Ascending aorta (tissue), 2 donors: Measurements from ENCODE around the gene CDH20. TPM values are rescaled to one million over a fixed set of nuclear protein-coding genes. Genes with fewer than 3 reads are reported as not detected.

Experiments used
- DNase-seq, 2 donors: peaks; one replicate each; pipeline ENCODE4 v3.0.0-alpha.2; 2019; ENCODE audit warnings: low spot score in 2 of 2
- H3K27ac ChIP-seq, 2 donors: fragments of 200-600 bp; sonication (generic); one replicate each; pipeline ENCODE4 v1.5.1; 2016 to 2017; ENCODE audit warnings: mild to moderate bottlenecking in 1 of 2
- H3K27me3 ChIP-seq: fragments of 200-600 bp; sonication (generic); one replicate; pipeline ENCODE4 v1.5.1; 2017
- H3K36me3 ChIP-seq, 2 donors: fragments of 200-600 bp; sonication (generic); one replicate each; pipeline ENCODE4 v1.5.1; 2016
- H3K4me1 ChIP-seq, 2 donors: fragments of 200-600 bp; sonication (generic); one replicate each; pipeline ENCODE4 v1.5.1; 2016 to 2017; ENCODE audit warnings: mild to moderate bottlenecking in 1 of 2
- H3K4me3 ChIP-seq, 2 donors: fragments of 200-600 bp; sonication (generic); one replicate each; pipeline ENCODE4 v1.5.1; 2016 to 2017; ENCODE audit warnings: mild to moderate bottlenecking in 1 of 2
- H3K9me3 ChIP-seq, 2 donors: fragments of 200-600 bp; sonication (generic); one replicate each; pipeline ENCODE4 v1.5.1; 2016
- CTCF ChIP-seq, 3 experiments: fragments of 200-600 bp in 2 of 3; fragments of 450-650 bp in 1 of 3; sonication (generic) in 2 of 3; IDR thresholded peaks; one replicate each; pipeline ENCODE4 v1.5.1; 2016 to 2019; ENCODE audit warnings: antibody characterized with exemption in 3 of 3, mild to moderate bottlenecking in 1 of 3, moderate library complexity in 1 of 3
- intact Hi-C: fragments of 100-400 bp; cut with DNase I; formaldehyde crosslinking; loops from one replicate; pipeline ENCODE4 v1.15.1; 2023
- total RNA-seq: library from RNA; depleted of rRNA; stranded (reverse); fragments of >200 nt; gene quantifications from one replicate; pipeline ENCODE4 v1.1.0, GENCODE V29; 2016

The CDH20 gene
- total RNA-seq, 1 donor from 2014 or later: not detected

- intact Hi-C loops: no loop called here
- no peaks in the 10 kb centered on the region for H3K4me1 ChIP-seq
- H3K36me3 ChIP-seq: no peaks in the 10 kb centered on the region
- no peak for TF ChIP-seq CTCF (IDR thresholded peaks at IDR 0.05)
- H3K4me3 ChIP-seq: no peak overlapping the region
- no peaks in the 10 kb centered on the region for H3K27me3 ChIP-seq
- no peaks in the 10 kb centered on the region for H3K9me3 ChIP-seq
- no peak overlapping the region for H3K27ac ChIP-seq
- DNase-seq: no peak
Observed at GRCh38 chr18:61530681-61531080, 197.5 kb downstream of the CDH20 start.

GRCh38 chr18:61531182-61531581 is 198.0 kb downstream of the CDH20 start:
- intact Hi-C loops: no loop called here

GRCh38 chr18:61531891-61532290 is 198.7 kb downstream of the CDH20 start:
- no peak overlapping the region for H3K4me3 ChIP-seq
- H3K4me1 ChIP-seq: no peaks in the 10 kb centered on the region
- TF ChIP-seq CTCF (IDR thresholded peaks at IDR 0.05): no peak
- no peak overlapping the region for H3K27ac ChIP-seq
- no peaks in the 10 kb centered on the region for H3K27me3 ChIP-seq
- intact Hi-C loops: no loop called here
- no peak for DNase-seq
- no peaks in the 10 kb centered on the region for H3K36me3 ChIP-seq
- no peaks in the 10 kb centered on the region for H3K9me3 ChIP-seq

More at GRCh38 chr18:61531182-61531581, 198.0 kb downstream of the CDH20 start:
- Histone ChIP-seq H3K9me3 (no peaks in the 10 kb centered on the region), H3K4me1 (no peaks in the 10 kb centered on the region), H3K36me3 (no peaks in the 10 kb centered on the region), H3K4me3 (no peak overlapping the region), H3K27ac (no peak overlapping the region), H3K27me3 (no peaks in the 10 kb centered on the region)
- DNase-seq: no peak
- TF ChIP-seq CTCF (IDR thresholded peaks at IDR 0.05): no peak

GRCh38 chr18:61535401-61535800 is 202.2 kb downstream of the CDH20 start:
- no peaks in the 10 kb centered on the region for H3K9me3 ChIP-seq
- H3K27ac ChIP-seq: no peak overlapping the region
- no peak for DNase-seq
- intact Hi-C loops: no loop called here
- TF ChIP-seq CTCF (IDR thresholded peaks at IDR 0.05): no peak
- H3K4me1 ChIP-seq: no peaks in the 10 kb centered on the region
- H3K27me3 ChIP-seq: no peaks in the 10 kb centered on the region
- H3K36me3 ChIP-seq: no peaks in the 10 kb centered on the region
- H3K4me3 ChIP-seq: no peak overlapping the region

GRCh38 chr18:61541673-61542072 is 208.4 kb downstream of the CDH20 start:
- H3K27ac ChIP-seq: no peak overlapping the region
- intact Hi-C loops: no loop called here
- no peak for DNase-seq
- H3K36me3 ChIP-seq: no peaks in the 10 kb centered on the region
- no peaks in the 10 kb centered on the region for H3K4me1 ChIP-seq
- no peaks in the 10 kb centered on the region for H3K27me3 ChIP-seq
- no peak overlapping the region for H3K4me3 ChIP-seq
- no peak for TF ChIP-seq CTCF (IDR thresholded peaks at IDR 0.05)
- H3K9me3 ChIP-seq: no peaks in the 10 kb centered on the region

- no peak for DNase-seq
- no peaks in the 10 kb centered on the region for H3K4me1 ChIP-seq
- TF ChIP-seq CTCF (IDR thresholded peaks at IDR 0.05): no peak
- H3K9me3 ChIP-seq: no peaks in the 10 kb centered on the region
- H3K27me3 ChIP-seq: no peaks in the 10 kb centered on the region
- no peak overlapping the region for H3K27ac ChIP-seq
- H3K4me3 ChIP-seq: no peak overlapping the region
- H3K36me3 ChIP-seq: no peaks in the 10 kb centered on the region
- intact Hi-C loops: no loop called here
Observed at GRCh38 chr18:61542596-61542995, 209.4 kb downstream of the CDH20 start.
